ENCODE data around the gene ZNF771.

ZNF771 gene

DNA sequence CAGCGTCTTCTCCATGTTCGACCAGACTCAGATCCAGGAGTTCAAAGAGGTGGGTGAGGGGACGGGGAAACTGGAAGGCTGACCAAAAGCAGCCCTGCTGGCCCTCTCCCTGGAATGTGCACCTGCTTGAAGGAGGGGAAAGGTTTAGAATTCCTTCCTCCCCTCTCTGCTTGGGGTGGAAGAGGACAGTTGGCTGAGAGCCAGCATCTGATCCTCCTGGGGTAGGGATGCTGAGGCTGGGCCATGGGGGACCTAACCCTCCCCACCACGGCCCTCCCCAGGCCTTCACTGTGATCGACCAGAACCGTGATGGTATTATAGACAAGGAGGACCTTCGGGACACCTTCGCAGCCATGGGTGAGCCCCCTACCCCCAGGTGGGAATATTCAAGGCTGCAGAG is 31.5 kb upstream of the ZNF771 start:
- no peak for TF ChIP-seq CTCF (IDR thresholded peaks at IDR 0.05; ENCODE audit: insufficient read depth, low read depth, low read length, missing control alignments)
- H3K4me3 ChIP-seq (ENCODE audit: low read length), result no peak overlapping the region
- DNase-seq (ENCODE audit: low read depth), result no peak

DNA sequence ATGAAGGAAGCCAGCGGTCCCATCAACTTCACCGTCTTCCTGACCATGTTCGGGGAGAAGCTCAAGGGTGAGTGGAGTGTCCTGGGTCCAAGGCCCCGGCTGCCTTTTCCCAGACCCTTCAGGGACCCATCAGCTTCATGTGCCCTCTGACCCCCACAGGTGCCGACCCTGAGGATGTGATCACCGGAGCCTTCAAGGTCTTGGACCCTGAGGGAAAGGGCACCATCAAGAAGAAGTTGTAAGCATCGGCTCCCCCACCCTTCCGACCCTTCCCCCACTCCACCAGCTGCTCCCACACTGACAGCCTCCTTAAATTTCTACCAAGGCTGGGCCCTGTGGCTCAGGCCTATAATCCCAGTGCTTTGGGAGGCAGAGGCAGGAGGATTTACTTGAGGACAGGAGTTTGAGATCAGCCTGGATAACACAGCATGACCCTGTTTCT is 30.9 kb upstream of the ZNF771 start:
- no peak for TF ChIP-seq CTCF (IDR thresholded peaks at IDR 0.05; ENCODE audit: insufficient read depth, low read depth, low read length, missing control alignments)
- no peak overlapping the region for H3K4me3 ChIP-seq (ENCODE audit: low read length)
- no peak for DNase-seq (ENCODE audit: low read depth)

GRCh38 chr16:30377050-30377811 is 30.2 kb upstream of the ZNF771 start:
- peak overlapping the region; percentile 70 for H3K4me3 ChIP-seq (ENCODE audit: low read length)
- no peak for TF ChIP-seq CTCF (IDR thresholded peaks at IDR 0.05; ENCODE audit: insufficient read depth, low read depth, low read length, missing control alignments)
- DNase-seq (ENCODE audit: low read depth), result no peak

DNA sequence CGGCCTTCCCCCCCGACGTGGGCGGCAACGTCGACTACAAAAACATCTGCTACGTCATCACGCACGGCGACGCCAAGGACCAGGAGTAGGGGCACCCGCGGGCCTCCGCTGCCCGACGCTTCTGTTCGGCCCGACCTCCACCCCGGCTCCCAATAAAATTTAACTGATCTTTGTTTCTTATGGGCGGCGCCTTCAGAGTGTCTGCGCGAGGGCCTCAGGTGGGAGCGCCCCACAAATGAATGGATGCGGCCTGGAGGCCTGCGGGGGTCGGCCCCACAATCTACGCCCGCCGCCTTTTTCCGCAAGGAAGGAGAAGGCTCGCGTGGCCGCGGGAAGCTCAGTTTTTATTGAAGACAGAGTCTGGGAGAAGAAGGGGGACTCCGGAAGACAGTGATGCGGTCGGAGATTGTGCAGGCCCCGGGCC is 29.6 kb upstream of the ZNF771 start:
- DNase-seq (ENCODE audit: low read depth), result peak; percentile 78

DNA sequence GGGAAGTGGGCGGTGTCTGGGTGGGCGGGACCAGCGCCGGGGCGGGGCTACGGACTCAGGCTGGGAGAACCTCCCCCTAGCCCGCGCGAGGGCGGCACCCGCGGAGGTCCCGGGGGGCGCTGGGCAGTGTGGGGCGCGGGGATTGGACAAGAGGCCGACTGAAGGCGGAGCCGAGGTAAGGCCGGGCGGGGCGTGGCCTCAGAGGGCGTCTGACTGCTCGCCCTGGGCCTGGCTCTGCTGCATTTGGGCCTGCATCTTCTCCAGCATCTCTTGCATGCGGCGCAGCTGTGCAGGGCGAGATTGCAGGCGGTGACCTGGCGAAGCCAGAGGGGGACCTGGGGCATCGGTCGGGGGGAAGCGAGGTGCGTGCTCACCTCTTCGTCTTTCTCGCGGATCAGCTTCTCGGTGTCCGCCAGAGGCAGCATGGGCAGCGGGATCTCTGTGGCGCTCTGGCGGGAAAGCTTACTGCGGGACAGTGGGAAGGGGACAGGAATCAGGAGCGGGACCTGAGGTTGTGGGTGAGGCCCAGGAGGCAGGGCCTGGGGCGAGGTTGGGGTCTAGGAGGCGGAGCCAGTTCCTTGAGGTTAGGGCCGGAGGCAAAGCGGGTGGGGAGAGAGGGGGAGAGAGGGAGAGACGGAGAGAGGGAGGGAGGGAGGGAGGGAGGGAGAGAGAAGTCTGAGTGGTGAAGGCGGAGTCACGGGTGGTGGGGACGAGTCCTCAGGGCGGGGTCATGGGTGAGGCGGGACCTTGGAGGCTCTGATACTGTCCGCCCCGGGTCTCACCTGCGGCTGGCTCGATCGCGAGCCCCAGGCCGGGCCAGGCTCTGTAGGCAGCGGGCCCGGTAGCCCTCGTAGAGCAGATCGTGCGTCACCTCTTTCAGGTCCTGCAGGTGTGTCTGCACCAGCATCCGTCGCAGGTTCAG is 28.9 kb upstream of the ZNF771 start:
- peak; percentile 99 for DNase-seq (ENCODE audit: low read depth)
- TF ChIP-seq CTCF (IDR thresholded peaks at IDR 0.05; ENCODE audit: insufficient read depth, low read depth, low read length, missing control alignments), result peak; percentile 35
- peak overlapping the region; percentile 70 for H3K4me3 ChIP-seq (ENCODE audit: low read length)

More for the DNA sequence above, 29.6 kb upstream of the ZNF771 start:
- TF ChIP-seq CTCF (IDR thresholded peaks at IDR 0.05; ENCODE audit: insufficient read depth, low read depth, low read length, missing control alignments), result no peak
- H3K4me3 ChIP-seq (ENCODE audit: low read length), result peak overlapping the region; percentile 70

DNA sequence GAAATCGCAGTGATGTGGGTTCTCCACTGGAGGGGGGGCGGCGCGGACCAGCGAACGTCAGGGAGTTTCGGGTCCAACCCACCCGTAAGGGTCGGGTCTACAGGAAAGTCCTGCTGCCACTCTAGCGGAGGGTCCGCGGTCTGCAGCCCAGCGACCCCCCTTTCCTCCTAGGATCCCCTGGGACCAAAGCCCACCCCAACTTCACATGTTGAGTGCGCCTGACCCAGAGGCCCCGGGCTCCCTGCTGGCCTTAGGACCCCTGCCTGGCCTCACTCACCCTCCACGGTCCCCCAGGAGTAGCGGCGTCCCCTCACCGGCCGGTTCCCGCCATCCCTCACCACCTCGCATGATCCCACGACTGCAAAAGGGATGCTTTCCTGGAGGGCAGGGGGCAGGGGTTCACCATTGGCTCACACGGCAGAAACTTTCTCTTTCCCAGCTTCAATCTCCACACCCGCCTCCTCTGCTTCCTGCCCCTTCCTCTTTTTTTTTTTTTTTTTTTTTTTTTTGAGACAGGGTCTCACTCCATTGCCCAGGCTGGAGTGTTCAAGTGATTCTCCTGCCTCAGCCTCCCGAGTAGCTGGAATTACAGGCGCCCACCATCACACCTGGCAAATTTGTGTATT is 28.1 kb upstream of the ZNF771 start:
- DNase-seq (ENCODE audit: low read depth), result no peak
- peak overlapping the region; percentile 70 for H3K4me3 ChIP-seq (ENCODE audit: low read length)
- TF ChIP-seq CTCF (IDR thresholded peaks at IDR 0.05; ENCODE audit: insufficient read depth, low read depth, low read length, missing control alignments), result no peak

All from epithelial cell of esophagus (primary cell).